CD4-positive, alpha-beta T cell treated with Interleukin-17A for 4 hours (primary cell): ENCODE data around the gene GUCA1C.
A peak's percentile ranks its signal among the peaks of the same experiment; 100 is the strongest.

Experiments used
- DNase-seq: peaks from one replicate; pipeline ENCODE4 v3.0.0-alpha.2; 2020; ENCODE audit warnings: mixed read lengths

The GUCA1C gene

GRCh38 chr3:108953700-108954099, at the start of gene GUCA1C:
Gene GUCA1C, minus strand, starts transcription at chr3:108953879. Its CDS starts 117 bp downstream, at chr3:108953762.
- DNase-seq, result no peak

GRCh38 chr3:108998436-108998835, 44.8 kb upstream of the GUCA1C start:
- DNase-seq, result no peak

DNA sequence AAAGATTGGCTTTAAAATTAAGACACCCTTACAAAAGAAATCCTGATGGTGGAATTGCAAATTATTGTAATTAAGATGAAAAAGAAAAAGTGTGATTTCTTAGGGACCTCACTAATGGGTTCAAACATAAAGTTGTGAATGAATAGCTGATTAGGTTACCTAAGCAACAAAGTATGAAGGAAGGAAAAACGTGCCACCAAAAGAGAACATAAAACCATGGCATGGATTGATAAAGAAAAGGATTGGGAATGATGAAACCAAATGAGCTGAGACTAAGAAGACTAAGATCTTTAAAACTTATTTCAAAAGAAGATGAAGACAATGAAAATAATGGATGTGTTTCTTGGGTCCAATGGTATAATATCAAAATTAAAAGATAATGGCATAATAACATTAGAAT, 32.2 kb upstream of the GUCA1C start:
- no peak for DNase-seq

- no peak for DNase-seq
Observed at GRCh38 chr3:108983051-108983450, 29.4 kb upstream of the GUCA1C start.

GRCh38 chr3:108976058-108976457, 22.4 kb upstream of the GUCA1C start:
- DNase-seq, result no peak

- DNase-seq, result no peak
Observed at GRCh38 chr3:108973019-108973418, 19.3 kb upstream of the GUCA1C start.

DNA sequence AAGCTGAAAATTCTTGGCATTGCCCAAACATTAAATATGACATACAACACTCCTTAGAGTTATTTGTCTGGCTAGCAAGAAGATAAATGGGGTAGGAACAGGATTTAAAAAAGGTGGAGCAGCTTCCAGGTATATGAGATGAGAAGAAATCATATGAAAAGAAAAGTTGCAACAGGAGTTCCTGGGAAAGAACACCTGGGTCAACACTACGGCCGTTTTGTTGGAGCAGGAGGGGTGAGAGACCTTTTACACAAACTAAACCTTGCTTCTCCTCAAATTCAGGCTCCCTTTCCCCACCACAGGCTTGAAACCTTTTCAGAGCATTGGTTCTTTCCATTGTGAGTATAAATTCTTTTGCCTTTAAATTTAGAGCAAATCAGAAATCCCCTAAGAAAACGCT, 18.8 kb upstream of the GUCA1C start:
- no peak for DNase-seq

DNA sequence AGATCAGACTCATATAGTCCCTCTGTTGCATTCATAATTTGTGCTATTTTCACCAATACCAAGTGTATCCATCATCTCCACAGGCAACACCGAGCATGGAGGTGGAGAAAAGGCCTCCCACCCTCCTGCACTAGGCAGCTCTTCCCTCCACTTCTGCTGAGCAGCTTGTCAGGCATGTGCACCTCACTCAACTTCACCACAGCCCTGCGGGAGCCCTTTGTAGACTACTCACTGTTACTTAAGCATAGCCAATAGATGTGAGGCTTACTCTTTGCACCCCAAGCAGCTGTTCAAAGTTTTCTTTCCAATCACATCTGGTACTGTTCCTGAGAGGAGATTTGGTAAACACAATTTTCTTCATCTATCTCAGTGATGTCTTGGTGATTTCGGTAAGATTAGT, 16.9 kb upstream of the GUCA1C start:
- DNase-seq, result no peak

DNA sequence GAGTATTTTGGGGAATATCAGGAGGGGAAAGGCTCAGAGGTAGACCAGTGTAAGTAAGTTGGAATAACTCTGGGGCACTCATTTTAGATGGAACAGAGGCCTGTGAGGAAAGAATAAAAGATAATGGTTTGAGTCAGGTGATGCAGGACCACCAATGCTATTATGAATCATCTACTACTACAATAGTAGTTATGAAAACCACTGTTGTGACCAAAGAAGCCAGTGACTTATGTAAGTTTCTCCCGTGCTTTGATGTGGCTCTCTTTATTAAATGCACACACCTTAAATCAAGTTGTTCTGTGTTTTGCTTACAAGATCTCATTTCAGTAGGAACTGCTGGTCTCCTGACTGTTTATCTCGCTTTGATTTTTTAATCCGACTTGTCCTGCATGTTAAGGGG, 13.1 kb upstream of the GUCA1C start:
- no peak for DNase-seq

DNA sequence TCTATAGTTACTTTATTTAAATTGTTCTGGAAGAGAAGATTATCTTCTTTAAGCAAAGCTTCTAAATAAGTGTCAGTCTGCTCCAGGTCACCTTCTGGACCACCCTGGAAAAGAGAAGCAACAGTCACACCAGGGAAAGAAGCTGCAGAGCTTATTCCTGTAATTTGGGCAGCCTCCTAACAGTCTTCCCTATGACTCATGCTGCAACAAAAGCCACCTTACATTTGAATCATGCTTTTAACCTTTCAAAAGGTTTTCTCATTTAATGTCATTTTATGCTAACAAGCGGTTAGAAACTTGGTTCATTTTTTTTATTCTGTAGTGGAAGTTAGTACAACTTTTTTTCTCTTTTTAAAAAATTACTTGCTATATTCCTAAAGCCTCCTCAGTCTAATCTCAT, 5.3 kb upstream of the GUCA1C start:
- DNase-seq, result no peak

DNA sequence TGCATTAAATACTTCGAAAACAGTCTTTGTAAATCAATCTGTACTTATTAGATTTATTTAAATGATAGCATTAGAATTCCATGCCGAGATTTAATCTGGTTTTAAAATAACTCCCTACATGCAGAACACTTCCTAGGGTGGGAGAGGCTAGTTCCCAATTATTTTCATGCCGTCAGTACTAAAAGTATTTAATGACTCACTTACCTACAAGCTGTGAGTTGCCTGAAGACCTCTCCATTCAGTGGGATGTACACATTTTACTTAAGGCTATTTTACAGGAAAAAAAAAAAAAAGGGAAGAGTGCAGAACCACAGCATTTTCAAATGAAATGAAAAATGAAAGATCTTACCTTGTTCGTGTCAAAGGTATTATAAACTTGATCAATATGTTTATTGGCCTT, 469 bp downstream of the GUCA1C start:
- DNase-seq, result no peak

DNA sequence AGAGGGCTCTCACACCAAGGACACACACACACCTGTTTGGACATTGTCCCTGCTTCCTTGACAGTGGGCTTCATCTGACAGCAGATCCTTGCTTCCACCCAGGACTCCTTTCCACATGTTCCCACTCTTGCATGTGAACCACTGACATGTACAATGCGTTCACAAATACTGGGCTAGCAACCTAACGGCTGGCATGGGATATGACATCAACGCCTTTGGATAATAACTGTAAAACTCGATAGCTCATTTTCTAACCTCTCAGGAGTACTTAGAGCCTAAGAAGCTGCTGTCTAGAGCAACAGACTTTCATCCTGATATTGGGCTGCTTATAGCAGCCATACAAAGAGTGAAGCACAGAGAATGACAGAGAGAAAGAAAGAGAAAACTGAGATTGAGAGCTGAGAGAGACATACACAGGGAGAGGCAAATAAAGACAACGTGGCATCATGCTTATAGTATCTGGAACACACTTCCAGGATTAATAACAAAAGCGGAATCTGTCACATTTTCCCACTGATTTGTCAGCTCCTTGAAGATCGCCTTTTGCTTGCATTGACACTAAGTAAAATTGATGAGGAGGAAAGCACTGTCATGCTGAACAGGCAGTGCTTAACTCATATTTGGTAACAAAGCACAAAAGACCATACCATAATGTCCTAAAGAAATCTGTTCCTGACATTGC, 1.7 kb downstream of the GUCA1C start:
- DNase-seq, result no peak

DNA sequence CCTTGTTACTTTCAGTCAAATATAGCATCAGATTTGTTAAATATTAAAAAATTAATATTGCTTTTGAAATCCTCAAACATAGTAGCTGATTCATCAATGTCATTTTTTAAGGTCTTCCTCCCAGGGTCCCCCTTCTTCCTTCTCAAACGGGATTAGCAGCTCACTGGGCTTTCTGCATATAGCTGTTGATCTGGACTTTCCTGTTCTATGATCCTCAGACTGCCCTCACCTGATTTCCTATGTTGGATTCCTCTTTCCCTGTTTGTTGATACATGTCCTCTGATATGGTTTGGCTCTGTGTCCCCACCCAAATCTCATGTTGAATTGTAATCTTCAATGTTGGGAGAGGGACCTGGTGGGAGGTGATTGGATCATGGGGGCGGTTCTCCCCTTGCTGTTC, 5.8 kb downstream of the GUCA1C start:
- DNase-seq, result no peak

DNA sequence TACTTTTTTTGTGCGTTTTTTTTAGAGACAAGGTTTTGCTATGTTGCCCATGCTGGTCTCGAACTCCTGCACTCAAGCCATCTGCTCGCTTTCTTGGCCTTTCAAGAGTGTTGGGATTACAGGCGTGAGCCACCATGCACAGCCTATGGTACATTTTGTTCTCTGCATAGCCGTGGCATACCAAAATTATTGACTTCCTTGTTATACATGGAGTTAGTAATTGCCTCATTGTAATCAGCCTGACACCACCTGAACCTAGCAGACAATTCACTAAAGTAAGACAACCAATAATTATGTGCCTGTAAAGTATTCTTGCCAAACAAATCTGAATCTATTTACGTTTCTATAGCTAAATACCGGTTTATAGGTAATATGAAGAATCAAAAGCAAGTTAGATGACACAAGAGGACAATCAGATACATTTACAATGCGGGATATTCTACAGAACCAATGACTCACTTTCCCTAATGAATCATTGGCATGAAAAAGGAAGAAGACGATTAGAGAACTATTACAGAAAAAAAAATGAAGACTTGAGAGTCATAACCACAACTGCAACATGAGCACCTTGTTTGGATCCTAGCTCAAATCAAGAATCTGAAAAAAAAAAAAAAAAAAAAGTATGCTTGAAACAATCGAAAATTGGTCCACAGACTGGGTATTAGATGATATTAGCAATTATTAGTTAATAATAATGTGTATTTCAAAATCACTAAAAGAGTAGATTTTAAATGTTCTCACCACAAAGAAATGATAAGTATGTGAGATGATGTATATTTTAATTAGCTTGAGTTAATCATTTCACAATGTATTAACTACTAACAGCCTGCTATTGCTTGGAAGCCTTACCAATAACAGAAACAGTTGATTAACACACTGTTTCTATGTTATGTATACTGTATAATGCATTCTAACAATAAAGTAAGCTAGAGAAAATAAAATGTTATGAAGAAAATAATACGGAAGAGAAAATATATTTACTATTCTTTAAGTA, 7.1 kb downstream of the GUCA1C start:
- no peak for DNase-seq

DNA sequence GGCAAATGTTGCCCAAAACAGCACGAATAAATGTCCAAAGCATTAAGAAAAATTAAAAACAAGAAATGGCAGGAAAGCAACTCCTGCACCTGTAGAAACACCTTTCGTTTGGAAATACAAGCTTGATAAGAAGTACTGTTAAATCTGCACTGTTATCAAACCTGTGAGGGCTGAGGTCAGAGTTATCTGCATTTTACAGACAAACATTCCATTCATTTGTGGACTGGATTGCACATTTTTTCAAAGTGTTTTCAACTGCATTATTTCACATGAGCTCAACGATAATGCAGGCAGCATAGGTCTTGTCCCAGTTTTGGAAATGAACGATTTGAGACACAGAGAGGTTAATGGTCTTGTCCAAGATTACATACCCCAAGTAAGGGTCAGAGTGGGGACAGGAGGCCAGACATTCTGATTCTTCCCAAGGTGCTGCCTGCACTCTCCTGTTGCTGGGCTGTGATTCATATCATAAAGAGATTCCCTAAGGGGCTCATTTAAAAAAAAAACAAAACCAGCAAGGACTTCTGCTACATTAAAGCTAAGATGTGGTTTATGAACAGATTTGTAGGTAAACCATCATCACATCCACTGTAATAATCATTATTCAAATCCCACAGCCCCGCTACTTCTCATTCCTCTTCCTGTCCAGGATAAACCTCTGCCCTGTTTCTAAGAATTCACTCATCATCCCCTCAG, 13.0 kb downstream of the GUCA1C start:
- DNase-seq, result no peak

DNA sequence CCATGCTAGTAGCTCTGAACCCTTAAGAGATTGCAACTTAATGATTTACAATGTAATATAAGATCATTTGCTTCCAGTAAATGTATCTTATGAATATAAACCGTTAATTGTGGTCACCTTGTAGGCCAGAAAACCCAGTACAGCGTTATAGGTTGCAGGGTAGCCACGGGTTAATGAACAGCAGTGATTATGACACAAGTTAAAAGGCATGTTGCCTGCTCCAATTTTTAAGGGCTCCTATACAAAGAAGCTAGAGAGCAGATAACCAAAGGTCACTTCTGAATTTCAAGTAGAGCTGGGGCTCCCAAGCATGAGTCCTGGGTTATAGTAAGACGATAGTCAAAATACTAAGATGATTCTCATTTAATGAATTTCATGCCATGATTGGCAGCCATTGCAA, 13.5 kb downstream of the GUCA1C start:
- DNase-seq, result no peak

DNA sequence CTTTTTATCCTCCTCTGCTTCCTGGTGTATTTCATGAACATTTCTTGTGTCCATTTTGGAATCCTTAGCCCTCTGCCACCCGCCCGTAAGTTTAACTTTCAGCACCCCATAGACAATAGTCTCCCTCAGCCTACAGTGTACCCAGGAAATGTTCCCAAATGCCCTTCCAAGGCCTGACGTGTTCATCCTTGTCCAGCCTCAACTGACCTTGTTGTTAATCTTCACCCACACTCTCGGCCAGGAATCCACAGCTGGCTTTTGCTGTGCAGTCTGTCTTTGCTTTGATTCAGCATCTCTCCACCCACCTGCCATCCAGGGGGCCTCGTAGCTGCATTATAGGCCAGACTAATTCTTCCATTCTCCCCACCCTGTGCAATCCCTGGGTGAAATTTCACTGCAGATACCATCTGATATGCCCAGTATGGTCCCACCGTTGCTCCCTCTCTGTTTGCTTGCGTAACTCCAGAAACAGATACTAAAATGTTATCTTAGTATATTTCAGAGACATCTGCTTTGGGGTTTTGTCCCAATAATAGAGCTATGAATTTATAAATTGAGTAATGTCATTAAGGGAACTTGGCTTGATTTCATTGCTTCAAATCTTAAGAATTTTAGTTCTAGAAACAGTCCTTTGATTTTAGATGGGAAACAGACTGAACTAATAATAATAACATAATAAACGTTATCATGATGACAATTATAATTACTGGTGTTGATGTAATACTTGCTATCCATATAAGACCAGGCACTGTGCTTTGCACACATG, 16.6 kb downstream of the GUCA1C start:
- DNase-seq, result no peak

- no peak for DNase-seq
Observed at GRCh38 chr3:108931035-108931434, 22.6 kb downstream of the GUCA1C start.

DNA sequence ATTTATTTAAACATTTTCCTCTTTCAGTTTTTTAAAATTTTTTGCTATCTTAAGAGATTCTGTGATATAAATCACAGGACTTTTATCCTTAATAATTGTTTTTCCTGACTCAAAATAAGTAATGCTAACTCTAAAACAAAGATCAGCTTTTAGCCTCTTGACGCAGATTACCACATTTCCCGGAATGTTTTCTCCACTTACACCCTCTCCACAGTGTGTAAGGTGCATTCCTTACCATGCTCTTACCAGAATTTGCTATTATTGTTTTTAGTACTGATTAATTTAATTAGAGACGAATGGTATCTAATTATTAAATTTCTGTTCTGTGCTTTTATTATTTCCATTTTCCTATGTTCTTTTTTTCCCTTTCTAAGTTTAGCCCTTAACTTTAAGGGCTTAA, 34.8 kb downstream of the GUCA1C start:
- DNase-seq, result no peak

GRCh38 chr3:108914774-108915641, 38.7 kb downstream of the GUCA1C start:
- DNase-seq, result peak; percentile 72

GRCh38 chr3:108909799-108910198, 43.9 kb downstream of the GUCA1C start:
- DNase-seq, result no peak

DNA sequence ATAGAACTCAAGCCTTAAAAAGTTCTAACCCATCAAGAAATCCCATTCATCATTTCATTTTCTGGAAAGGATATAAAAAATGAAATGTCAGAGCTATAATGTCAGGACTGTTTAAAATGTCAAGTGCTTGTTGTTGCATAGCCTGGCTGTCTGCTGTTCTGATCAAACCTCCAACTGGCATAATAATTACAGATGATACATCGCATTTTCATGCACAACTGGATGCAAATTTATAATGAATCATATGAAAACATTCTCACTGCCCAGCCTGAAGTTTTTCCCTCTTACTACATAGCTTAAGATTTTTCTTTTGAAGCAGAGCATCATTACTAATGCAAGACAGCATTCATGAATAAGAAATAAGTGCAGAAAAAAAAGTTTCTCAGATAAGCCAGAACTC, 46.5 kb downstream of the GUCA1C start:
- no peak for DNase-seq
